DMS79 treated with DMSO at 0.1 percent for 48 hours (cell line): ENCODE results near the gene MCC.
A peak's percentile ranks its signal among the peaks of the same experiment; 100 is the strongest.

ENCODE experiments used
- DNase-seq: peaks from one replicate; lab custom pipeline; 2025; lab: John Stamatoyannopoulos, UW

Gene MCC

DNA sequence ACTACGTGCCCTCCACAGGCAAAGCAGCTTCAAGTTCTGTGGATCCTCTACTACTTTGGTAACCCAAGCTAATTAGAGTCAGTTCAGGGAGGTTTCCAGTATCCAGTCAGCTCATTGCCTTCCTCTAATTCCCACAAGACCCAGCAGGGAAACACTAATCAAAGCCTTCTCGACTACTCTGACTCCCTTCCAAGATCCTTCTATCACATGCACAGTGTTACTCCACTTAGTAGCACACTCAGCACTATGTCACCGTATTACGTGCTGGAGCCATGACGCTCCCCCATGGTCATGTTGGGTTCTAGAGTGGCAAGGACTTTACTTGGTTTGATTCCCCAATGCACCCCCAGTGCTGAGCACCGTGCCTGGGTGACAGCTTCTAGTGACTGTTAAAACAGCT is 458.6 kb downstream of the MCC start:
- no peak for DNase-seq

- DNase-seq = no peak
These were observed 460.8 kb downstream of the MCC start for GRCh38 chr5:113027431-113027830.

GRCh38 chr5:113027015-113027414 is 461.2 kb downstream of the MCC start:
- DNase-seq = no peak

DNA sequence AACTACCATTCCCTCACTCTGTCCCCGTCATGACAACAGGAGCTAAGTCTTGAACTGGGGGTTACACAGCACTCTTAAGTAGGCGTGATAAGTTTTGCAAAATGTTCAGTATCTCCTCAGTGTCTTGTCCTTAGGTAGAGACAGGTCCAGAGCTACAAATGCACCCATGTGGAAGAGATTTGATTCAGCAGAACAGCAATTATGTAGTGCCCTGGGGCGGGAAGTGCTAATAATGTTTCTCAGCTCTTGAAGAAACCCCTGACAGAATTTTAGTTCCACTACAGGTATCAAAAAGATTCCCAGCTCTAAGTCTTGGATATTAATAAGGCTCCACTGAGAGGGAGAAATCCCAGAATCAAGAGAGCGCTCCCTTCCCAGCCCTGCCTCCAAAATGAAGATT is 462.0 kb downstream of the MCC start:
- DNase-seq = no peak

GRCh38 chr5:113025596-113025995 is 462.7 kb downstream of the MCC start:
- no peak for DNase-seq

- no peak for DNase-seq
These were observed 464.1 kb downstream of the MCC start for GRCh38 chr5:113024076-113024697.

GRCh38 chr5:113022661-113023060 is 465.6 kb downstream of the MCC start:
- DNase-seq = no peak

DNA sequence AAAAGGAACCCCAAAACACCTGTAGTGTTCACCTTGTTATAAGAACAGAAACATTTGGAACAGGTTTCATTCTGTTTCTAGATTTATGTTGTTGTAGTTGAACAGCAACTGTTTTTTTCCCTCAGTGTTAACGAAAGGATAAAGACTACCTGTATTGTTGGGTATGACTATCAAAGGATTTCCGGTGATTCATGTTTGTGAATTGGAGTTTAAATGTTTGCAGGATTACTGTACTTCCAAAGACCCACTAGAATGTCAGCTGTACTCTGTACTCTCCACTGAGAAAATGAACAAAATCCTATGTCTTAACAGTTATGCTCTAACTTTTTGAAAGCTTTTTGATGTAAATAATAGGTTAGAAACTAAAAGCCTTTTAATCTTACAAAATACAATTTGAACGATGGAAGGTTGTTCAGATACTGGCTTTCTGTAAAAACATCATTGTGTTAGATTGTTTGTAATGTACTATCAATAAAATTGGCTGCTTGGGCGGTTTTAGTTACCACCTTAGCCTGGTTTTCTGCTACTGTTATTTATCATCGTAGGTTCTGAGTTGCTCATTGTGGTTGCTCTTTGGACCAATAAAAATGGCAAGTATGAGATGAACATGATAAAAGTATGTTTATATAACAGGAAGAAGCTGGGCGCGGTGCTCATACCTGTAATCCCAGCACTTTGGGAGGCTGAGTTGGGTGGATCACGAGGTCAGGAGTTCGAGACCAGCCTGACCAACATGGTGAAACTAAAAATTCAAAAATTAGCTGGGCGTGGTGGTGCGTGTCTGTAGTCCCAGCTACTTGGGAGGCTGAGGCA is 467.6 kb downstream of the MCC start:
- no peak for DNase-seq

DNA sequence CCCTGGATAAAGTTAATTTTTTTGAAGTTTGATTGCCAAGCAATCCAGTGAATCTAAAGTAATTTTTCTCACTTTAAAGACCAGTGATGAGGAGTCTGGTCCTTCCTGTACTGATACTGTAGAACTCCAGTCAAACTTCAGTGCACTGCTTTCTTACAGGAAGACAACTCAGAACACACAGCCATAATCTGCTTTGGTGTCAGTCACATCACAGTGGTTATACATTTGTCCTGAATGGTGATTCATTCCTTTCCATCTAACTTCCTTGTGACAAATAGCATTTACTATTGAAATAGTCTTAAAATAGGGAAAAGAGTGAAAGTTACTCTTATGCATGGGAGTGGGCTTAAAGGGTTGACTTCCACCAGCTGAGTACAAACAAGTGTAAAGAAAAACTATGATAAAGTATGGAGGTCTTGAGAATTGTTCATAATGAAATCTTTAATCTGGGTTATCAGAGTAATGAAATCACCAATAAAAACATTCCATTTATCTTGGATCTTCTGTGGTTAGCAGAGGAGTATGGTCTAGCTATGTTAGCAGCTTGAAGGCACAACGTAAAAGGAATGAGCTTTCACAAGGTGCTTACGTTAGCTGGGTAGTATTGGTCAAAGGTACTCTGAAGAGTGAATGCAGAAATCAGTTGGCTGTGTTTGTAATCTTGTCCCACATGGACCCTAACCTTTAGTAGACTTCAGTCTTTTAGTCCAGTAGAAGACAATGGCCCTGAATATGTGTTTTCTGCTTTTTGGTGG is 470.2 kb downstream of the MCC start:
- DNase-seq = no peak

- DNase-seq = no peak
These were observed 482.8 kb downstream of the MCC start for GRCh38 chr5:113005454-113005853.

- no peak for DNase-seq
These were observed 484.5 kb downstream of the MCC start for GRCh38 chr5:113003763-113004162.

DNA sequence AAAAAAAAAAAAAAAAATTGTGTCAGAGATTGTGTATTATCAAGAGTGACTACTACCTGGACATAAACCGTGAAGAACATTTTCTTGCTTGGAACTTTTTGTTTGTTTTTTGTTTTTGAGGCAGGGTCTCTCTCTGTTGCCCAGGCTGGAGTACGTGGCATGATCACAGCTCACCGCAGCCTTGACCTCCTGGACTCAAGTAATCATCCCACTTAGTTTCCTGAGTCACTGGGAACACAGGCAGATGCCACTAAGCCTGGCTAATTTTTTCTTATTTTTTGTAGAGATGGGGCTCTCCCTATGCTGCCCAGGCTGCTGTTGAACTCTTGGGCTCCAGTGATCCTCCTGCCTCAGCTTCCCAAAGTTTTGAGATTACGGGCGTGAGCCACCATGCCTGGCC is 485.8 kb downstream of the MCC start:
- no peak for DNase-seq

DNA sequence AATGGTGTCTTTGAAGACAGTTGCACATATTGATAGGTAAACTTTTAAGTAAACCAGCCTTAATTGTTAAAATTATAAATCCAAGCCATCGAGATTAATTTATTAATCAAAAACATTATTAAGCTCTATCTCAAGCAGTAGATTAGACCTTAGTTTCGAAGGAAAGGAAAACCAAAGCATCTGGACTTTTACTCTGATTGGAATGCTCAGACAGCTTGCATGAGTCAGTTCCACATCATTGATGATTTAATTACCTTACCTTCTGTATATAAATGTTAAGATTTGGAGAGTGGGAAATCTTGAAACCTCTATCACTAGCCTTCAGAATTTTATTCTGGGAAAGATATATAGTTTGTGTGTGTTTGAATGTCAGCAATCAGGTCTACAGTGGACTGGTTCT is 487.8 kb downstream of the MCC start:
- no peak for DNase-seq

- no peak for DNase-seq
These were observed 490.0 kb downstream of the MCC start for GRCh38 chr5:112998296-112998695.

DNA sequence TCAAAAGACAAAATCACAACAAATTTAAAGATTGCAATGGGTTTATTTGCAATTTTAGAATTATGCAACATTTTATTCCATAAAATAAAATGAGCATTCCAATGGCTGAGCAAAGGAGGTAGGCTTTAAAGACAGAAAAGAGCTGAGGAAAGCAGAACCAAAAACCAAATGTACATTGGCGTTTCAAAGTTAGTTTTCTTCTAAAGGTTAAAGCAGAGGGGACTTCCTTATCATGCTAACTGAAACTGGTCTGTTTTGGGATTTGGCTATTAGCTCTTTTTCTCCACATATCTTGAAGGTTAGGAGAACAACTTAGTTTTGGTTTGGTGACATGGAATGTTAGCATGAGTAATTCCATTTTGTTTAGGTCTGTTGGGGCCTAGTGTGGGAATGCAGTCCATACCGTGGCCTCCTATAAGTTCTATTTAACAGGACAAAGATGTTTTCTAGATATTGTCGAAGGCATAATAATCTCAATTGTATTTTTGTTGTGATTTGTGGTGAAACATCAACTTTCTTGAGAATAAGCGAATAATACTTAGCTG is 491.4 kb downstream of the MCC start:
- DNase-seq = no peak

DNA sequence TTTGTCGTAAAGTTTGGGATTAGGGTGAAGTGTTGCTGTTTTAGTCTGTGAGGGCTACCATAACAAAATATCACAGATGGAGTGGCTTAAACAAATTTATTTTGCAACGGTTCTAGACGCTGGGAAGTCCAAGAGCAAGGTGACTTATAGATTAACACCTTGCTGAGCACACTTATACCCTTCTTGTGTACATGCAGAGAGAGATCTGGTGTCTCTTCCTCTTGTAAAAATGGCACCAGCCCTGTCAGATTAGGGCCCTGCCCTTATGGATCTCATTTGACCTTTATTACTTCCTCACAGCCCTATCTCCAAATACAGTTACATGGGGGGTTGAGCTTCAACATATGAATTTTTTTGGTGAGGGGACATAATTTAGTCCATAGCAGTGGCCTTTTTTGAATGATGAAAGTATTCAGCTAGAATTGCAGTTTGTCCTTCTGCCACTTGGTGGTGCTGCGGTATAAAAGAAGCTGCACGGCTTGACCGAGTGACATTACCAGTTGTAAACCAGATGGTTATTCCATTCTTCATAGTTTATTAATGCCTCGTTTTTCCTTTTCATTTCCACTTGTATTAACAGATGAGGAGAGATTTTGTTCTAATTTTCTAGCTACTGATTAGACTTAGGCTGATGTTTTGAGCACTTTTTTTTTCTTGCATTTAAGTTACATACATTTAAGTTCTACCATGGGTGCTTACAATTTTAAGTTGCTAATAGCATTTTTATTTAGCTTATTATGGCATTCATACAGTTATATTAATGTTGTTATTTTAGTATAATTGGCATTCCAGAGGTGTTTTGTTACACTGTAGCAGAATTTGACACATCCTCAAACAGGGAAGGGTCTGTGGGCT is 492.3 kb downstream of the MCC start:
- DNase-seq = peak; percentile 23

DNA sequence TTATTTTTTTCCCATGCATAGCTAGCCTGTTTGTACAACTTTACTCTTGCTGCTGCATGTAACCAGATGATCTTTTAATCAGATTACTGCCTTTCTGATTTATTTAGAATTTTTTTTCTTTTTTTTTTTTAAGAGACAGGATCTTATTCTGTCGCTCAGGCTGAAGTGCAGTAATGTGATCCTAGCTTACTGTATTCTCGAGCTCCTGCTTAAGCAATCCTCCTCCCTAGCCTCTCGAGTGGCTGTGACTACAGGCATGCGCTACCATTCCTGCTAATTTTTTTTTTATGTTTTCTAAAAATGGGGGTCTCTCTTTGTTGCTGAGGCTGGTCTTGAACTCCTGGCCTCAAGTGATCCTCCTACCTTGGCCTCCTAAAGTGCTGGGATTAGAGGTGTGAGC is 502.0 kb downstream of the MCC start:
- no peak for DNase-seq

- no peak for DNase-seq
These were observed 504.9 kb downstream of the MCC start for GRCh38 chr5:112983363-112983762.

- DNase-seq = no peak
These were observed 508.5 kb downstream of the MCC start for GRCh38 chr5:112979723-112980122.

DNA sequence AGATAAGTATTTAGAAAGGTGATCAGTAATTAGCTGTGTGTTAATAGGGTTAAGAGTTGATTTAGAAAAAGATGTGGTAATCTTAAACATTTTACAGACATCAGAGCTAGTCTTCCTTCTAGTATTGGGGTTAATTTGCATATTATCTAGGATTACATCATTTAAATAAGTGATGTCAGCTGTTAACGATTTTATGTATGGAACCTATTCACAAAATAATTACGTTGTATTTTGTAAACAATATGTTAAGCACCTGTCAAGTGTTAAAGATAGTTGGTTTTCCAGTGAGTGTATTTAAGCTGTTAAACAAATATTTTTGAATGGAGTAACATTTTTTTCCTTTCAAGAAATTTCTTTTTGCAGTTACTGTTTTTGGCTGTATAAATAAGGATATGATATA is 509.4 kb downstream of the MCC start:
- no peak for DNase-seq

DNA sequence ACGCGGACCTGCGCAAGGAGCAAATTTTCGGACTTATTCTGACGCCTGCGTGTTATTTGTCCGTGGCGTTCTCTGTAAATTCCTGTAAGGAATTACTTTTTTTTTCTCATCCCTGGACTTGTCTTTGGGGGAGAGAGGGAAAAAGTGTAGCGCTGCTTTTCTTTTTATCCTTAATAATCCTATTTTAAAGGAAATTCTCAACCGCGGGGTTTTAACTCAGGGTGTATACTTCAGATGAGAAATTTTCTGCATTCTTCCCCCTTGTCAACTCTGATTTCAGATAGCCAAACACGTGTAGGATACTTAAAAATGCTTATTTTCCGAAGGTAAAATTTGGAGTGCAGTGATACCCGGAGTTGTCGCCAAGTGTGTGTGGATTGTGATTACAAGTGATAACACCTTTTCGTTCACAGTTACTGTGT is 510.8 kb downstream of the MCC start:
- peak; percentile 14 for DNase-seq
